Head of caudate nucleus (tissue), 42 donors: Measurements from ENCODE around the gene PLAAT3.
"Not testable (repeated sequence)": the region's sequence is repeated elsewhere in the genome, so short reads cannot be mapped to it uniquely, and the experiment has no call there.

Experiments used
- DNase-seq, 42 donors: peaks; one replicate each; pipeline versions ENCODE4 v3.0.0 to v3.0.0-alpha.2; 2020 to 2021; ENCODE audit warnings: mixed read lengths in 7 of 42
- intact Hi-C: fragments of 100-400 bp; cut with DNase I; formaldehyde crosslinking; loops from one replicate; pipeline ENCODE4 v1.15.0; 2022

PLAAT3 gene

DNA sequence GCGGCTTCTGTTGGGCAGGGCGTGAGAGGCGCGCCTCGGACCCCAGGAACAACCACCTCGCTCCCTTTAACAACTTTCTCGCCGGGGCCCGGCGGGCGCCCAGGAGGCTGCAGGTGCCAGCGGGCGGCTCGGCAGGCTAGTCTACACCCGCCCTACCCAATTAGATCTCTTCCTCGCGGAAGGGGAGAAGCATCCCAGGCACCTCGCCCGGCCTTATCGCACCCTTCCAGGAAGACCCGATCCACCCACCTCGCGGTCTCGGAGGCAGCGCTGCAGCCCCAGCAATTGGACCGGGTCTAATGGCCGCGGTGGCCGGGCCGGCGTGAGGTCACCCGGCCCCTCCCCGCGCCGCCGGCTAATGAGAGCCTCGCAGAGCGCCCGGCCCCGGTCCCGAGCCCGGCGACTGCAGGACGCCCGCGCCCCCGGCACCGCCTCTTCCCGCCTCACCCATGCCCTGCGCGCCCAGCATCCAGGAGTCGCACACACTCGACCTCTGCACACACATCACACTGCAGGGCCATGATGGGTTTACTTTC lies at the start of gene PLAAT3:
PLAAT3 (minus strand) TSS at position 298 of the 536 bp plus-strand sequence. CDS start 419 bp downstream, outside the sequence.
- intact Hi-C loops: no loop called here
- peak; percentile 66 to 93 (median 86) for DNase-seq

GRCh38 chr11:63663809-63664208 lies 49.6 kb upstream of the PLAAT3 start:
- no peak for DNase-seq
- intact Hi-C loops: no loop called here

DNA sequence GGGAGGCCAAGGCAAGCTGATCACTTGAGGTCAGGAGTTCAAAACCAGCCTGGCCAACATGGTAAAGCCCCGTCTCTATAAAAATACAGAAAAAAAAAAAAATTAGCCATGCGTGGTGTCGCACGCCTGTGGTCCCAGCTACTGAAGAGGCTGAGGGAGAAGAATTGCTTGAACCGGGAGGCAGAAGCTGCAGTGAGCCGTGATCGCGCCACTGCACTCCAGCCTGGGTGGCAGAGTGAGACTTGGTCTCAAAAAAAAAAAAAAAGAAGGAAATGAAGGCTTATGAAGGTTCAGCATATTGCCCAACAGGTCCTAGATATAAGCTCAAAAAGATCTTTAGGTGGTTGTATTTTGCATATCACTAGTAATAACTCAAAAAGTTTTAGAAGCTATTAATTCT lies 46.7 kb upstream of the PLAAT3 start:
- intact Hi-C loops: no loop called here
- no peak for DNase-seq

- DNase-seq: no peak
- intact Hi-C loops: no loop called here
Observed at GRCh38 chr11:63652671-63653070, 38.4 kb upstream of the PLAAT3 start.

GRCh38 chr11:63643205-63643604 lies 29.0 kb upstream of the PLAAT3 start:
- intact Hi-C loops: no loop called here
- no peak for DNase-seq

DNA sequence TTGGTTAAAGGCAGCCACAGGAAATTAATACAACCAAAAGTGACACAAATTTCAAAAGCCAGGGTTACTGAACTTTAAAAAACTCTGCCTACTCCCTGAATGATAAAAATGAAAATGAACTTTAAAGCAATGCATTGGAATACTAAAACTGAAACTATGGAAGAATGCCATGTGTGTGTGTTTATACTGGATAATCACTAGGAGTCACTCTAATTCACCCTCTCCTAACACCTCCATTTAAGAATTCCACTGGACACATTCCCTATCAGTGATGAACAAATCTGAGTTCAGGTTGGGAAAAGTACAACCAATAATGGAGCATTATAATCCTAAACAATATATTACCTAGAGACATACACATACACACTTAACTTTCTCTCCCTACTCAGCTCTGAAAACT lies 27.5 kb upstream of the PLAAT3 start:
- DNase-seq: no peak
- intact Hi-C loops: no loop called here

GRCh38 chr11:63639199-63639832 lies 25.1 kb upstream of the PLAAT3 start:
- DNase-seq: no peak
- intact Hi-C loops: loop anchor here (5.0 kb wide), 2 partner anchors 147 to 162 kb away; partner anchors contain the start of gene PLAAT5

DNA sequence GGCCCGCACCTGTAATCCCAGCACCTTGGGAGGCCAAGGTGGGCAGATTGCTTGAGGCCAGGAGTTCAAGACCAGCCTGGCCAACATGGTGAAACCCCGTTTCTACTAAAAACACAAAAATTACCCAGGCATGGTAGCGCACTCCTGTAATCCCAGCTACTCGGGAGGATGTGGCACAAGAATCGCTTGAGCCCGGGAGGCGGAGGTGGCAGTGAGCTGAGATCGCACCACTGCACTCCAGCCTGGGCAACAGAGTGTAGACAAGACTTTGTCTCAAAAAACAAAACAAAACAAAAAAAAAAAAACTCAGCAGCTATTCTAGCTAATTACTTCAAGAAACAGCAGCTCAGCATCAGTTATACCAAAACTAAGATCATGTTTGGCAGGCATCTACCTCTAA lies 24.2 kb upstream of the PLAAT3 start:
- intact Hi-C loops: loop anchor here (5.0 kb wide), 2 partner anchors 146 to 161 kb away; partner anchors contain the start of gene PLAAT5
- not testable (repeated sequence) for DNase-seq

DNA sequence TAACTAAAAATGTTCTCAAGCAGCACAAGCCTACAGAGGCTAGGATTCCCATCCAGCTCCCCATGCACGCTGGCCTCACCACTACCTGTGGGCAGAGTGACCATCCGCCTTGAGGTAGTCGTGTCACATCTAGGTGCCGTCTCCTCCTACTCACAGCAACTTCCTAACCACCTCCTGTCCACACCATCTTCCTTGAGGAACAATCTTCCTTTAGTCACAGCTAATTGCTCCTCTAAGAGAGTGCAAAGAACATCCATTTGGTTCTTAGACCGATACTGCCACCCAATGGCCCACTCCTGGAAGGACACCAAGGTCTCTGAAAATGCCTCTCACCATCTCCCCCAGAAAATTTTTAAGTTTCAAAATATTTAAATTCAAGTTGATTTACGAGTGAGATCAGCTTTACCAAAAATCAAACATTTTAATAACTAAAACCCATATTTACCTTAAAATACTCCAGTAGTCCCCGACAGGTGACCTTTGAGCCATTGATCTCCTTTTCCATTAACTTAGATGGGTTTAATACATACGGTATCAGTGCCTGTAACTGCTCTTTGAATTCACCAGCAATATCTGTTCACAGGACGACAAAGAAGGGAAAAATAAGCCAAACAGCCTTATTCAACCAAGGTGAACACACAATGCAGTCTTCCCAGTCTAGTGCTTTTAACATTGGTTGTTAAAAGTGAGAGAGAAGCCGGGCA lies 21.7 kb upstream of the PLAAT3 start:
- DNase-seq: peak; percentile 52 to 92 (median 80)
- intact Hi-C loops: loop anchor here (5.0 kb wide), 2 partner anchors 144 to 159 kb away; partner anchors contain the start of gene PLAAT5

- intact Hi-C loops: no loop called here
- DNase-seq: no peak
Observed at GRCh38 chr11:63629426-63629825, 15.2 kb upstream of the PLAAT3 start.

- no peak for DNase-seq
- intact Hi-C loops: no loop called here
Observed at GRCh38 chr11:63623513-63624140, 9.4 kb upstream of the PLAAT3 start.

GRCh38 chr11:63622323-63622722 lies 8.1 kb upstream of the PLAAT3 start:
- intact Hi-C loops: no loop called here
- DNase-seq: peak in 1 of 42 donors; percentile 22

- intact Hi-C loops: no loop called here
- peak in 1 of 42 donors; percentile 36 for DNase-seq
Observed at GRCh38 chr11:63621071-63621470, 6.8 kb upstream of the PLAAT3 start.

DNA sequence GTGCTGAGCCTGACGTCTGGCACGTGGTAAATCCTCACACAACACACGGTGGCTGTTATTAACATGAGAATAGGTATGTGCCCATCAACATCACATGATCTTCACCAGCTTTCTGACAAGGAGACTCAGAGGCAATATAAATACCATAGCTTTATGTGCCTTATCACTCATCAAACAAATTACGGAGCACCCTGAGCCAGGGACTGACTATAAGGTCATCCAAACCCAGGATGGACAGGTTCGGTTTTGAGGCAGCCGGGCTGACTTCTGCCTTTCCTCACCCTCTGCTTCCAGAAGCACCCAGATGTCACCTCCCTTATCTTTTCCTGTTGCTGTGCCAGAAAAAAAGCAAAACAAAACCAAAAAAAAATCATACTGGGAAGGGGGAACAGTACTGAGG lies 5.7 kb upstream of the PLAAT3 start:
- intact Hi-C loops: no loop called here
- peak in 1 of 42 donors; percentile 16 for DNase-seq

DNA sequence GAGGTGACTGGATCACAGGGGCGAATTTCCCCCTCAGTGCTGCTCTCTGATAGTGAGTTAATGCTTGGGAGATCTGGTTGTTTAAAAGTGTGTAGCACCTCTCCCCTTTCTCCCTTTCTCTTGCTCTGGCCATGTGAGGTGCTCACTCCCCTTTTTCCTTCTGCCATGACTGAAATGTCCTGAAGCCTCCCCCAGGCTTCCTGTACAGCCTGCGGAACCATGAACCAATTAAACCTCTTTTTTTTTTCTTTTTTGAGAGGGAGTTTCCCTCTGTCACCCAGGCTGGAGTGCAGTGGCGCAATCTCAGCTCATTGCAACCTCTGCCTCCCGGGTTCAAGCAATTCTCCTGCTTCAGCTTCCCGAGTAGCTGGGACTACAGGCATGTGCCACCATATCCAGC lies 3.5 kb upstream of the PLAAT3 start:
- intact Hi-C loops: not testable (repeated sequence)

DNA sequence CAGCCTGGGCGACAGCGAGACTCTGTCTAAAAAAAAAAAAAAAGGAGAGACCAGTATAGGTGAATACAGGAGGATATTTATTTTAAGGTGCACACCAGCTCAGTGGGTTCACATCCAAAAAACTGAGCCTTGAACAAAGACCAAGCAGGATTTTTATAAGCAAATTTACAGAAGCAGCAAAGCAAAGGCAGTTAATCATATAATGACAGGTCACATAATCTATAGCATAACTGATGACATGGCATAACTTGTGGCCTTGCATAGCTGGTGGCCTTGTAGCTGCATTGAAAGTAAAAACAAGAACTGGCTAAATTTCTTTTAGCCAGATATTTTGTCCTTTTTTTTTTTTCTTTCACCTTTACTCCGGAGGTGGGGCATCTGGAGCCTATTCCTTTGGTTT lies 2.7 kb upstream of the PLAAT3 start:
- DNase-seq: no peak
- intact Hi-C loops: no loop called here

More for the DNA sequence above, 3.5 kb upstream of the PLAAT3 start:
- DNase-seq: peak in 1 of 42 donors; percentile 17

DNA sequence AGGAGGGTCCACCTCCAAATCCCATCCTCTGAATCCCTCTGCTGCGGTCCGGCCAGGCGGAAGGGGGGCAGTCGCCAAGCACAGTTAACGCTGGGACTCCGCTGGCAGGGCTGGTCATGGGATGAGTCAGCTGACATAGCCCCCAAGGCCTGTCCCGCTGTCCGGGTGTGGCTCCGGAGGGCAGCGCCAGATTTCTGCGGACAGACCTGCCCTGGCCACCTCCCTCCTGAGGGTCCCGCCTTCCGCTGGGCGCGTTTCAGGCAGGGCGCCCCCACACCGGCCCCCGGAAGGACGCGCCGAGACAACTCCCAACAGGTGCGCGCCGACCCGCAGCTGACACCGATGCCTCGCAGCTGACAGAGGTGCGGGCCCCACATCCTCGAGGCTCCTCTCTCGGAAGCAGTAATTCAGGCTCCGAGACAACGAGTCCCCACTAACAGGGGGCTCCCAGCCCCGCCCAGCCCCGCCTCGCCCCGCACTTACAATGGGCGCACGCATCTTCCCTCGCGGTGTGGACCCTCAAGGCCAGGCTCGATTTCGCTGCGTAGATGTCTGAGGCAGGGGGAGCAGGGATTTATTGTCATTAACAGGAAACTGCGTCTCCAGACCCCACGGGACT lies 607 bp downstream of the PLAAT3 start:
- DNase-seq: peak; percentile 63 to 95 (median 85)
- intact Hi-C loops: no loop called here

GRCh38 chr11:63612181-63612580 lies 2.1 kb downstream of the PLAAT3 start:
- DNase-seq: peak in 2 of 42 donors; percentile 0 to 1
- intact Hi-C loops: no loop called here

GRCh38 chr11:63611395-63611747 lies 2.9 kb downstream of the PLAAT3 start:
- DNase-seq: peak in 1 of 42 donors; percentile 0
- intact Hi-C loops: no loop called here
